ENCODE measurements around the gene NEURL1. TPM values are rescaled to one million over a fixed set of nuclear protein-coding genes. Genes with fewer than 3 reads are reported as not detected.
"Not testable (repeated sequence)": the region's sequence is repeated elsewhere in the genome, so short reads cannot be mapped to it uniquely, and the experiment has no call there.

The NEURL1 gene
- total RNA-seq, 1 donor from 2014 or later = 0.05 TPM

DNA sequence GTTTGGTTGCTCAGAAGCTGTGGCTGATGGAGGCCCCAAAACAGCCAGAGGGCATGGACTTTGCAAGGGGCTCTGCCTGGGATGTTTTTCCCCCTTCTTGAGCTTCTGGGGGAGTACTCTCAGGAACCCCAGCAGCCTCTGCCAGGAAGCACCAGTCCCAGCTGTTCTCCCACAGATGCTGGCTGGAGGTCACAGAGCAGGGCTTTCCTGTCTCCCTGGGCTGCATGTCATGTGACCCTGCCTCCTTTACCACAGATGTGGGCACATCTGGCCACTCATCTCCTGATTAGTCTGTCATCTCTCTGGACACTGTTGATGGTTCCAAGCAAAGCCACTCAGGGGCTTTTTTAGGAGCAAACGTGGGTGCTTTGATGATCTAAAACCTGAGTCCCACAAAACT lies 136.7 kb downstream of the NEURL1 start:
- H3K4me1 Mint-ChIP-seq (ENCODE audit: low read depth) = peaks cover 5% of the 10 kb centered on the region
- H3K36me3 Mint-ChIP-seq (ENCODE audit: low read depth) = peaks cover 12% of the 10 kb centered on the region
- TF ChIP-seq, protein P1, sequence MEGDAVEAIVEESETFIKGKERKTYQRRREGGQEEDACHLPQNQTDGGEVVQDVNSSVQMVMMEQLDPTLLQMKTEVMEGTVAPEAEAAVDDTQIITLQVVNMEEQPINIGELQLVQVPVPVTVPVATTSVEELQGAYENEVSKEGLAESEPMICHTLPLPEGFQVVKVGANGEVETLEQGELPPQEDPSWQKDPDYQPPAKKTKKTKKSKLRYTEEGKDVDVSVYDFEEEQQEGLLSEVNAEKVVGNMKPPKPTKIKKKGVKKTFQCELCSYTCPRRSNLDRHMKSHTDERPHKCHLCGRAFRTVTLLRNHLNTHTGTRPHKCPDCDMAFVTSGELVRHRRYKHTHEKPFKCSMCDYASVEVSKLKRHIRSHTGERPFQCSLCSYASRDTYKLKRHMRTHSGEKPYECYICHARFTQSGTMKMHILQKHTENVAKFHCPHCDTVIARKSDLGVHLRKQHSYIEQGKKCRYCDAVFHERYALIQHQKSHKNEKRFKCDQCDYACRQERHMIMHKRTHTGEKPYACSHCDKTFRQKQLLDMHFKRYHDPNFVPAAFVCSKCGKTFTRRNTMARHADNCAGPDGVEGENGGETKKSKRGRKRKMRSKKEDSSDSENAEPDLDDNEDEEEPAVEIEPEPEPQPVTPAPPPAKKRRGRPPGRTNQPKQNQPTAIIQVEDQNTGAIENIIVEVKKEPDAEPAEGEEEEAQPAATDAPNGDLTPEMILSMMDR (IDR thresholded peaks at IDR 0.05) = no peak
- no peaks in the 10 kb centered on the region for H3K27me3 Mint-ChIP-seq (ENCODE audit: low read depth)
- no peaks in the 10 kb centered on the region for H3K9me3 Mint-ChIP-seq (ENCODE audit: low read depth)
- no peak for DNase-seq (ENCODE audit: low spot score)
- H3K4me3 Mint-ChIP-seq (ENCODE audit: unreplicated experiment) = no peak overlapping the region
- no peak overlapping the region for H3K27ac Mint-ChIP-seq (ENCODE audit: unreplicated experiment)

DNA sequence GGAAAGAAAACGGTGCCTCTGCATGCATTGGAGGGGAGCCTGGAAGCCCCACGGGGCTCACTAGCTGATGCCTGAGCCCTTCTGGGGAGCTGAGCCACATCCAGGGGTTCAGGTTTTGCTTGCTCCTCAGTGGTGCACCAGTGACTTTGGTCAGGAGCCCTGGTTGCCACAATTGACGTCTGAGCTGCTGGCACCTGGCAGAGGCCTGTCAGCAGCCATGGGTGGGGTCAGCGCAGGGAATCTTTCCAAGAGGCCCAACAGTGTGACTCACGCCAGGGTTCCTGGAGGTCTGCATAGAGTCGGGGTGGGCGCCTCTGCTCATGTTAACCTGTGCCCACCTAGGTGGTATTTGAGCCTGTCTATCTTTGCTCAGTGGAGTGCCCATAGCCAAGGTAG lies 138.7 kb downstream of the NEURL1 start:
- Mint-ChIP-seq H3K36me3 (ENCODE audit: low read depth) (peaks cover 8% of the 10 kb centered on the region), H3K9me3 (ENCODE audit: low read depth) (no peaks in the 10 kb centered on the region), H3K4me1 (ENCODE audit: low read depth) (peaks cover 15% of the 10 kb centered on the region), H3K27ac (ENCODE audit: unreplicated experiment) (no peak overlapping the region), H3K4me3 (ENCODE audit: unreplicated experiment) (no peak overlapping the region), H3K27me3 (ENCODE audit: low read depth) (no peaks in the 10 kb centered on the region)
- TF ChIP-seq, protein P1 (IDR thresholded peaks at IDR 0.05) = no peak
- no peak for DNase-seq (ENCODE audit: low spot score)

DNA sequence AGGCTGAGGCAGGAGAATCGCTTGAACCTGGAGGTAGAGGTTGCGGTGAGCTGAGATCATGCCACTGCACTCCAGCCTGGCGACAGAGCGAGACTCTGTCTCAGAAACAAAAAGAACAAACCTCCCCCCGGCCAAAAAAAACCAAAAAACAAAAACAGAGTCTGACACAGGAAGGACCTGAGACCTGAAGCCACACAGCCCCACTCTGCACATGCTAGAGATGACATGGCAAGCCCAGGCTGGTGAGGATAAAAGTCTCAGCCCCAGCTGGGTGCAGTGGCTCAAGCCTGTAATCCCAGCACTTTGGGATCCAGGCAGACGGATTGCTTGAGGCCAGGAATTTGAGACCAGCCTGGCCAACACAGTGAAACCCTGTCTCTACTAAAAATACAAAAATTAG lies 139.4 kb downstream of the NEURL1 start:
- not testable (repeated sequence) for H3K27ac Mint-ChIP-seq (ENCODE audit: unreplicated experiment); H3K36me3 Mint-ChIP-seq (ENCODE audit: low read depth); H3K27me3 Mint-ChIP-seq (ENCODE audit: low read depth); H3K4me3 Mint-ChIP-seq (ENCODE audit: unreplicated experiment); DNase-seq (ENCODE audit: low spot score); H3K9me3 Mint-ChIP-seq (ENCODE audit: low read depth)
- H3K4me1 Mint-ChIP-seq (ENCODE audit: low read depth) = peaks cover 22% of the 10 kb centered on the region

DNA sequence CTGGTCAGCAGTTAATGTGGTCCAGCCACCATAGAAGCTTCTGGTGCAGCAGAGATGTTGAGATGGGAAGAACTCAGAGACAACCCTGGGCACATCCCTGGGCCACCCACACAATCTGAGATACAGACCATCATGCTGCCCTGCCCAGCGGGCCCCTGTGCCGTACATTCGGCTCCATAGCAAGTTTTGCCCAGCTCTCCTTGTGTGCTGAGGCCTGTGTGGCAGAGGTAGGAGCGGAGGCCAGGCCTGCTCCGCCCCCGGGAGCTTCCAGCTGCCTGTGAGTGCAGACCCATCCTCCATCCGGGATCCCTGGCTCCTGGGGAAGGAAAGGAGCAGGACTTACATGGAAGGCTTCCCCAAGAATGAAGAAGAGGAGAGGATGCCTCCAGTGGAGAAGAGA lies 140.3 kb downstream of the NEURL1 start:
- DNase-seq (ENCODE audit: low spot score) = no peak
- peaks cover 31% of the 10 kb centered on the region for H3K4me1 Mint-ChIP-seq (ENCODE audit: low read depth)
- TF ChIP-seq, protein P1 (IDR thresholded peaks at IDR 0.05) = no peak
- H3K36me3 Mint-ChIP-seq (ENCODE audit: low read depth) = peaks cover 4% of the 10 kb centered on the region
- no peak overlapping the region for H3K4me3 Mint-ChIP-seq (ENCODE audit: unreplicated experiment)
- H3K9me3 Mint-ChIP-seq (ENCODE audit: low read depth) = no peaks in the 10 kb centered on the region
- H3K27ac Mint-ChIP-seq (ENCODE audit: unreplicated experiment) = no peak overlapping the region
- H3K27me3 Mint-ChIP-seq (ENCODE audit: low read depth) = no peaks in the 10 kb centered on the region

DNA sequence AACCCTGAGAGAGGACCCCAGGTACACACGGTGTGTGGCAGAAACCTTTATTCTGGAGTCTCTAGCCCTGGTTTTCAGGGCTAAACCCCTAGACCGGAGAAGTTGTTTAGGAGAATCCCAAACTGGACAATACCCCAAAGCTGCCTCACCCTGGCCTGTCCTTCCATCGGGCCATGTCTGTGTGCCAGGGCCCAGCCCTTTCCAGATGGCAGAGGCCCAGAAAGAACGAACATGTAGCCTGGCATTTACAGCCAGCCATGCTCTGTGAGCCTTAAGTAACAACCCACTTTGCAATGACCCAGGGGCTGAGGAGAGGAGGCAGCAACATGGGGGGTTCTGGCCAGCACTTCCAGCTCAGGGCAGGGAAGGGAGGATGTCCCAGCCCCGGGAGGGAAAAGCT lies 142.1 kb downstream of the NEURL1 start:
- peaks cover 46% of the 10 kb centered on the region for H3K4me1 Mint-ChIP-seq (ENCODE audit: low read depth)
- no peaks in the 10 kb centered on the region for H3K9me3 Mint-ChIP-seq (ENCODE audit: low read depth)
- H3K4me3 Mint-ChIP-seq (ENCODE audit: unreplicated experiment) = no peak overlapping the region
- H3K36me3 Mint-ChIP-seq (ENCODE audit: low read depth) = peaks cover 4% of the 10 kb centered on the region
- DNase-seq (ENCODE audit: low spot score) = no peak
- H3K27ac Mint-ChIP-seq (ENCODE audit: unreplicated experiment) = no peak overlapping the region
- no peaks in the 10 kb centered on the region for H3K27me3 Mint-ChIP-seq (ENCODE audit: low read depth)
- TF ChIP-seq, protein P1 (IDR thresholded peaks at IDR 0.05) = no peak

DNA sequence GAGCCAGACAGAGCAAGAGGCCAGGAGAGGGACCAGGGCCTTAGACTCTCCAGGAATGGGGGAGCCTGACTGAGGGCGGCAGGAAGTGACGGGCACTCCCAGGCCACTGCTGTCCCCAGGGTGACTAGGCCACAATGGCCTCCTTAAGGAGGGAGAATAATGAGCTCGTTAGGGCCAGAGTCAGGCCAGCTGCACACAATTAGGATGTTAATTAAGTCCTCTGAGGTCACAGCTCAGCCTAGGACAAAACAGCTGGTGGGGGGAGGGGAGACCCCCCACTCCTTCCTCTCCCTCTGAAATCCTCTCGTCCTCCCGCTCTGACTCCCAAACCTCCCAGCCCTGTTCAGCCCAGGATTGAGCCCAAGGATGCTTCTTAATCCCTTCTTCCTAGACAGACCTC lies 143.0 kb downstream of the NEURL1 start:
- TF ChIP-seq, protein P1 (IDR thresholded peaks at IDR 0.05) = no peak
- H3K27me3 Mint-ChIP-seq (ENCODE audit: low read depth) = no peaks in the 10 kb centered on the region
- no peak for DNase-seq (ENCODE audit: low spot score)
- no peak overlapping the region for H3K4me3 Mint-ChIP-seq (ENCODE audit: unreplicated experiment)
- peak overlapping the region; percentile 93 for H3K27ac Mint-ChIP-seq (ENCODE audit: unreplicated experiment)
- H3K9me3 Mint-ChIP-seq (ENCODE audit: low read depth) = no peaks in the 10 kb centered on the region
- H3K4me1 Mint-ChIP-seq (ENCODE audit: low read depth) = peaks cover 52% of the 10 kb centered on the region
- H3K36me3 Mint-ChIP-seq (ENCODE audit: low read depth) = peaks cover 4% of the 10 kb centered on the region

All from chondrocyte (in vitro differentiated cells).